ENCODE results near the gene PEAK1. TPM values are rescaled to one million over a fixed set of nuclear protein-coding genes. Genes with fewer than 3 reads are reported as not detected.

PEAK1 gene
- total and polyA plus RNA-seq, 9 of the 15 experiments (the other 6 are each of a cell fraction or from before 2014, with no cell fraction given): 0.99 to 22.4 (median 10.8) TPM

DNA sequence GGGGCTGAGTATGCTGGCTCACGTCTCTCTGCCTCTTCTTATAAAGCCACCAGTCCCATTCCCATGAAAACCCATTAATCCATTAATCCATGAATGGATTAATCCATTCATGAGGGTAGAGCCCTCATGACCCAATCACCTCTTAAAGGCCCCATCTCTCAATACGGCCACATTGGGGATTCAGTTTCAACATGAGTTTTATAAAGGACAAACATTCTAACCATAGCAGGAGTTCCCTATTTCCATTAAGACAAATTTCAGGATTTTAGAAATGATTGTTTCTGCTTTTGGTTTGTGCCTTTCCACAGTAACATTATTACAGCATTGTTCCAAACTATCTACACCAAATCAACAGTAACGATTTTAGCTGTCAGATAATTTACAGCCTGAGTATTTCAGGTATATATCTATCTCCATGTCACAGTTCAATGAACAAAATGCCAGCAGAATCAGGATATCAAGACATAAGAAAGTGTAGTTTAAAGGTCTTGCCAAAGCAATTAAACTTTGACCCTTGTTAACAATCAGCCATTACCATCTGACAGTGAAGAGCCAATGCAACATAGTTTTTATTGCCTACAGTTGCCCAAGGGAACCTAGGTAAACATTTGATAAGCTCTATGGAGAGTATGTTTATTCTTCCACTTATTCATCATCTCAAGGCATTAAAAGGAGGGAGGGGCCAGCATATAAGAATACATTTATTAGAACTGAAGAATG, 352.8 kb downstream of the PEAK1 start (continued):
- TF ChIP-seq, protein P1, sequence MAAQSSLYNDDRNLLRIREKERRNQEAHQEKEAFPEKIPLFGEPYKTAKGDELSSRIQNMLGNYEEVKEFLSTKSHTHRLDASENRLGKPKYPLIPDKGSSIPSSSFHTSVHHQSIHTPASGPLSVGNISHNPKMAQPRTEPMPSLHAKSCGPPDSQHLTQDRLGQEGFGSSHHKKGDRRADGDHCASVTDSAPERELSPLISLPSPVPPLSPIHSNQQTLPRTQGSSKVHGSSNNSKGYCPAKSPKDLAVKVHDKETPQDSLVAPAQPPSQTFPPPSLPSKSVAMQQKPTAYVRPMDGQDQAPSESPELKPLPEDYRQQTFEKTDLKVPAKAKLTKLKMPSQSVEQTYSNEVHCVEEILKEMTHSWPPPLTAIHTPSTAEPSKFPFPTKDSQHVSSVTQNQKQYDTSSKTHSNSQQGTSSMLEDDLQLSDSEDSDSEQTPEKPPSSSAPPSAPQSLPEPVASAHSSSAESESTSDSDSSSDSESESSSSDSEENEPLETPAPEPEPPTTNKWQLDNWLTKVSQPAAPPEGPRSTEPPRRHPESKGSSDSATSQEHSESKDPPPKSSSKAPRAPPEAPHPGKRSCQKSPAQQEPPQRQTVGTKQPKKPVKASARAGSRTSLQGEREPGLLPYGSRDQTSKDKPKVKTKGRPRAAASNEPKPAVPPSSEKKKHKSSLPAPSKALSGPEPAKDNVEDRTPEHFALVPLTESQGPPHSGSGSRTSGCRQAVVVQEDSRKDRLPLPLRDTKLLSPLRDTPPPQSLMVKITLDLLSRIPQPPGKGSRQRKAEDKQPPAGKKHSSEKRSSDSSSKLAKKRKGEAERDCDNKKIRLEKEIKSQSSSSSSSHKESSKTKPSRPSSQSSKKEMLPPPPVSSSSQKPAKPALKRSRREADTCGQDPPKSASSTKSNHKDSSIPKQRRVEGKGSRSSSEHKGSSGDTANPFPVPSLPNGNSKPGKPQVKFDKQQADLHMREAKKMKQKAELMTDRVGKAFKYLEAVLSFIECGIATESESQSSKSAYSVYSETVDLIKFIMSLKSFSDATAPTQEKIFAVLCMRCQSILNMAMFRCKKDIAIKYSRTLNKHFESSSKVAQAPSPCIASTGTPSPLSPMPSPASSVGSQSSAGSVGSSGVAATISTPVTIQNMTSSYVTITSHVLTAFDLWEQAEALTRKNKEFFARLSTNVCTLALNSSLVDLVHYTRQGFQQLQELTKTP (IDR thresholded peaks at IDR 0.05; ENCODE audit: low read depth in 1 of 2, partially characterized antibody in 2 of 2): no peak
- TF ChIP-seq, protein P2, sequence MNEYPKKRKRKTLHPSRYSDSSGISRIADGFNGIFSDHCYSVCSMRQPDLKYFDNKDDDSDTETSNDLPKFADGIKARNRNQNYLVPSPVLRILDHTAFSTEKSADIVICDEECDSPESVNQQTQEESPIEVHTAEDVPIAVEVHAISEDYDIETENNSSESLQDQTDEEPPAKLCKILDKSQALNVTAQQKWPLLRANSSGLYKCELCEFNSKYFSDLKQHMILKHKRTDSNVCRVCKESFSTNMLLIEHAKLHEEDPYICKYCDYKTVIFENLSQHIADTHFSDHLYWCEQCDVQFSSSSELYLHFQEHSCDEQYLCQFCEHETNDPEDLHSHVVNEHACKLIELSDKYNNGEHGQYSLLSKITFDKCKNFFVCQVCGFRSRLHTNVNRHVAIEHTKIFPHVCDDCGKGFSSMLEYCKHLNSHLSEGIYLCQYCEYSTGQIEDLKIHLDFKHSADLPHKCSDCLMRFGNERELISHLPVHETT (CRISPR knock-in tag; conservative IDR thresholded peaks at IDR 0.05 in 1 of 2, IDR thresholded peaks at IDR 0.05 in 1 of 2): no peak
- no peak for TF ChIP-seq BCOR (IDR thresholded peaks at IDR 0.05)
- TF ChIP-seq SRSF1 (IDR thresholded peaks at IDR 0.05; ENCODE audit: low read depth, low read length): no peak
- TF ChIP-seq, protein P3, sequence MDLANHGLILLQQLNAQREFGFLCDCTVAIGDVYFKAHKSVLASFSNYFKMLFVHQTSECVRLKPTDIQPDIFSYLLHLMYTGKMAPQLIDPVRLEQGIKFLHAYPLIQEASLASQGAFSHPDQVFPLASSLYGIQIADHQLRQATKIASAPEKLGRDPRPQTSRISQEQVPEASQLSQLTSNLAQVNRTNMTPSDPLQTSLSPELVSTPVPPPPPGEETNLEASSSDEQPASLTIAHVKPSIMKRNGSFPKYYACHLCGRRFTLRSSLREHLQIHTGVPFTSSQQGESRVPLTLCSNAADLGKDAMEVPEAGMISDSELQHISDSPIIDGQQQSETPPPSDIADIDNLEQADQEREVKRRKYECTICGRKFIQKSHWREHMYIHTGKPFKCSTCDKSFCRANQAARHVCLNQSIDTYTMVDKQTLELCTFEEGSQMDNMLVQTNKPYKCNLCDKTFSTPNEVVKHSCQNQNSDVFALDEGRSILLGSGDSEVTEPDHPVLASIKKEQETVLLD (IDR thresholded peaks at IDR 0.05): no peak
- TF ChIP-seq, protein P4, sequence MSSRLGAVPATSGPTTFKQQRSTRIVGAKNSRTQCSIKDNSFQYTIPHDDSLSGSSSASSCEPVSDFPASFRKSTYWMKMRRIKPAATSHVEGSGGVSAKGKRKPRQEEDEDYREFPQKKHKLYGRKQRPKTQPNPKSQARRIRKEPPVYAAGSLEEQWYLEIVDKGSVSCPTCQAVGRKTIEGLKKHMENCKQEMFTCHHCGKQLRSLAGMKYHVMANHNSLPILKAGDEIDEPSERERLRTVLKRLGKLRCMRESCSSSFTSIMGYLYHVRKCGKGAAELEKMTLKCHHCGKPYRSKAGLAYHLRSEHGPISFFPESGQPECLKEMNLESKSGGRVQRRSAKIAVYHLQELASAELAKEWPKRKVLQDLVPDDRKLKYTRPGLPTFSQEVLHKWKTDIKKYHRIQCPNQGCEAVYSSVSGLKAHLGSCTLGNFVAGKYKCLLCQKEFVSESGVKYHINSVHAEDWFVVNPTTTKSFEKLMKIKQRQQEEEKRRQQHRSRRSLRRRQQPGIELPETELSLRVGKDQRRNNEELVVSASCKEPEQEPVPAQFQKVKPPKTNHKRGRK (tag; IDR thresholded peaks at IDR 0.05): no peak
- no peak for TF ChIP-seq ZBED1 (IDR thresholded peaks at IDR 0.05)
- no peak for TF ChIP-seq RAD51 (IDR thresholded peaks at IDR 0.05; ENCODE audit: borderline replicate concordance, low read depth)
- TF ChIP-seq GABPB1 (CRISPR knock-in tag; IDR thresholded peaks at IDR 0.05): no peak
- TF ChIP-seq HDGF (IDR thresholded peaks at IDR 0.05): no peak
- no peak for TF ChIP-seq TFAM (CRISPR knock-in tag; conservative IDR thresholded peaks at IDR 0.05)
- TF ChIP-seq HNRNPUL1 (IDR thresholded peaks at IDR 0.05; ENCODE audit: low read length): no peak
- TF ChIP-seq PCBP2 (IDR thresholded peaks at IDR 0.05; ENCODE audit: low read depth, low read length, poor library complexity, severe bottlenecking): no peak
- no peak for TF ChIP-seq POLR2B (IDR thresholded peaks at IDR 0.05; ENCODE audit: low read depth, partially characterized antibody)
- no peak for TF ChIP-seq ZNF354B (CRISPR knock-in tag; IDR thresholded peaks at IDR 0.05)
- no peak for TF ChIP-seq ILF3 (IDR thresholded peaks at IDR 0.05; ENCODE audit: borderline replicate concordance)
- TF ChIP-seq PRPF4 (IDR thresholded peaks at IDR 0.05; ENCODE audit: insufficient read depth, low read depth, low read length, poor library complexity, severe bottlenecking): no peak
- TF ChIP-seq SMARCA4 (IDR thresholded peaks at IDR 0.05): no peak
- no peak for TF ChIP-seq HOXB6 (CRISPR knock-in tag; IDR thresholded peaks at IDR 0.05; ENCODE audit: borderline replicate concordance)
- no peak for TF ChIP-seq EP300 (IDR thresholded peaks at IDR 0.05; ENCODE audit: low read length)

All from K562 (cell line).